GM19035 (cell line): ENCODE results near the gene RSRC1.
"Not testable (repeated sequence)": the region's sequence is repeated elsewhere in the genome, so short reads cannot be mapped to it uniquely, and the experiment has no call there.

Experiments
- ATAC-seq: cut with Tn5 transposase; IDR thresholded peaks from one replicate; pipeline ENCODE4 v1.9.1; 2021; ENCODE audit not compliant: unreplicated experiment

RSRC1 gene

GRCh38 chr3:158455406-158455805 lies 345.5 kb downstream of the RSRC1 start:
- ATAC-seq: no peak

DNA sequence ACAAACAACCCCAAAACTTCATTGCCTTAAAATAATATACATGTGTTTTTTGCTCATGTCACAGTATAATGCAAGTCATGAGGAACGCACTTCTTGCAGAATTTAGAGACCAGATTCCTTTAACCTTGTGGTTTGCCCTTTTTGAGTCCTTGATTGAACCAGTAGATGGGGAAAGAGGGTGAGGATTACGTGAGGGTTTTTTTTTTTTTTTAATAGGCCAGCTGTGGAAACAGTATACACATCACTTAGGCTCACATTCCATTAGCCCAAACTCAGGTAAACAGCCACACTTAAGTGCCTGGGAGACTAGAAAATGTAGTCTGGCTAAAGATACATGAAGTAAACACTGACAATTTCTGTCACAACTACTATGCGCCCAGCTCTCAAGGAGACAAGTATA lies 346.2 kb downstream of the RSRC1 start:
- ATAC-seq: no peak

DNA sequence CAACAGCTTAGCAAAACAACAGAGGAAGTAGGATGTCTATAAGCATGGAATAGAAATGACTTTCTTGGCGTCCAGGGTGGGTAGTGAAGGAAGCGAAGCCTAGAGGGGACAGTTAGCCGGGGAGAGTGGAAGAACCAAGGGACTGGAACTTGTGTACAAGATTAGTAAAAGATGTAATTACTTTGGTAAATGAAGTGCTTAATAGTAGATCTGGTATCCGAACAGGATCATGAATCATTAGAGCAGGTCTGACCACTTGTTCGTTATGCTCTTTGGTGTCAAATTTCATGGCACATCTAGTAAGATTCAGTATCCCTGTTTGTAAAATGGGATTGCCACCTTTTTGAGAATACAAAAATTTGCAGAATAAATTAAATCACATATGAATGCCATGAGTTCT lies 348.6 kb downstream of the RSRC1 start:
- ATAC-seq: no peak

DNA sequence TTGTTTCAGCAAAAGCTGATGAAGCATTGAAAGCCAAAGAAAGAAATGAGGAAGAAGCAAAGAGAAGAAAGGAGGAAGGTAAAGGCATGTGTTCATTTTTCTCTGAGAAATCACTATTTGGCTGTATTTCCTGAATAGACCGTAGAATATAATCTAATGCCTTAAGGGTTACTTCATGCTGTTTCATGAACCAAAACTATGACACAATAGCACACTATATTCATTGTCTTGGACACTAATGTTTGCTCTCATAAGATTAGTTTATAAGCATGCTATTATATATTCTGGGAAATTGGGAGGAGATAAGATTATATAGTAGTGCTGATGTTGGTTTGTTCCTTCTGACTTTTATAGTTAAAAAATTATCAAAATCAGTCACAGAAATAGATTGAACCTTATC lies 351.0 kb downstream of the RSRC1 start:
- no peak for ATAC-seq

- no peak for ATAC-seq
These were observed 353.7 kb downstream of the RSRC1 start for GRCh38 chr3:158463556-158463955.

DNA sequence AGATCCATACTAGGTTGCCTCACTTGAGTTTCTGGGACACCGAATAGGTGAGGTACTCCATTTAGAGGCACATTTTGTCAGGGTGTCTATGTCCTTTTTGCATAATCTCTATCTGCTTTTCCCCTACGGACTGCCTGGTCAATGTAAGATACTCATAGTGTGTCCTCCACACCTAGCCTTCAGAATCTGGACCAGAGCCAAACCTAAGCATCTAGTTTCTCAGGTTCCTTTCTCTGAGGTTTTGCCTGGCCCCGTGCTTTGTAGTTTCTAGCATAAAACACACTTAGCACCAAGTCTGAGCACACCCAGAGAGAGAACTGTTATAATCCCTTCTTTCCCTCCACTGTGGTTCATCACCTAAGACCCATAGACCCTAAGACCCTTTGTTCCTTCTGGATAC lies 355.2 kb downstream of the RSRC1 start:
- ATAC-seq: no peak

- no peak for ATAC-seq
These were observed 361.2 kb downstream of the RSRC1 start for GRCh38 chr3:158470944-158471638.

DNA sequence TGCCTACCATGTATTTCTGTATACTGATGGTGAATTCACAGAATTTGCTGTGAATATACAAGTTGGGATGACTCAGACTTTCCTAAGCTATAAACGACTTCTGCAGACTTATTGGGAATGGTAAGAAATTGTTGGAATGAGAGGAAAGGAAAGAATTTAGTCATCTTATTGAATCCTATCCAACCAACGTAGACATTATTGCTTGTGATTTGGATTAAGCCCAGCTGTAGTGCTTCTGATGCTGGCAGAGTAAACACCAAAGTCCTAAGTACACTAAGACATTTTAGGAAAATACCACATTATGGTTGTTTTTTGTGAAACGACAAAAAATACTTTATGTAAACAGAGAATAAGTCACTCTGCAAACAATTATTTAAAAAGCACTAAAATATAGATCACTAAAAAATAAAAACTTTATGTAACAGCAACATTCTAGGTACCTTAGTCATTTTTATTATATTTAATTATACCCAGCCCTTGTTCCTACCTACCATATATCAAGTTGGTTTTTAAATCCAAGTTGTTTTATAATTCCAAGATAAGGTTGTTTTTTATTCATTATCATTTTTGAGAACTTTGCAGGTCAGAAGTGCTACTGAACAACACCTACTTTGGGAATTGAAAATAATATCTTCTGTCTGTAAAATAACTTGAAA lies 361.9 kb downstream of the RSRC1 start:
- ATAC-seq: no peak

DNA sequence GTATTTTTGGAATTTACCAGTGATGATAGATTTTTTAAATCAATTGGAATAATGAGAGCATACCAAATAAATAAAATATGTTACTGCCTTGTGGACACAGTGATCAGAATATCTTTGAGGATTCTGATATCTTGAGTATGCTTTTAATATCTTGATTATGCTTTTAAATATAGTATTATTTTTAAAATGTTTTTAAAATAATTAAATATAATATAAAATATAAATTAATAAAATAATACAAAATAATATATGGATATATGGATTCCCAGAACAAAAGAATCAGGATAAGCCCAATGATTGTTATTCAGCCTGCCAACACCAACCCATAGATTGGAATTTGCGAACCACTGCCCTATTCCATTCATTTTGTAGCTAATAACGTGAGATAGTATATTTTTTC lies 369.2 kb downstream of the RSRC1 start:
- ATAC-seq: no peak

DNA sequence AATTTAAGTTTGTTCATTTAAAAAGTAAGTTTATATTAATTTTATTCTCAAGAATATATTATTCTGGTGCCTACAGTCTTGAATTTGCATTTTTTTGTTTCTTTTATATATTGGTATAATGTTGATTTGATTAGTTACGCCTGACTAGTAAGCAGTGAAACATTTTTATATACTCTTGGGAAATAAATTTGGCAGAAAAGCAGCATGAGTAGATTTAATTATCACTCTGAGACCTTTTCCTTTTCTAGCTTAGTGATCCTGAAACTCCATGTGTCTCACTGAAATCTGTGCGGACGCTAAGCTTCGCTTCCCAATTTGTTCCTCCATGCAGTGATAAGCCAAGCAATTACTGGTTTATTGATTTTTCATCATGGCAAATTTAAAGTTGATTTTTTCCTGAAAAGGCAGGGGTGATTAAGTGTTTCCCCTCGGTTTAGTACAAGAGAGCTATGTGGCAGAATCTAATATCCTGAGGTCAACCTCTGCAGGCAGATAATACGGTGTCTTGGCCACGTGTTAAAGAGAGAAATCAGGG lies 373.9 kb downstream of the RSRC1 start:
- no peak for ATAC-seq

- no peak for ATAC-seq
These were observed 376.3 kb downstream of the RSRC1 start for GRCh38 chr3:158486200-158486599.

DNA sequence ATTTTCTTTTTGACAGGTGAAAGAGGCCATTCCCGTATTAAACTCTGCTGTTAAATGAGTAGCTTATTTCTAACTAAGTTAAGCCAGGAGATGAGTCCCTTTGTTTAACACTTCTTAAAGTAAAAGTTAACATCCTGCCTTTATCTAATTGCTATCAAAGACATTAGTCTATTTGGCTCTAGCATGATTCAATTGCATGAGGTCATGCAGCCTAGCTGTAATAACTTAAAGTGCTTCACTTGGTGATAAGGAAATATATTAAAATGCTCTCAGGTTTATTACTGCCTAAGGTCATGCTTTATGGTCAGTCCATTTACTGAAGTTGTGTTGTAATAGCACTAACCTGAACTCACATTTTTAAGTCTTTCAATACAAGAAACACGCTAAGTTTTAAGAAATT lies 378.8 kb downstream of the RSRC1 start:
- ATAC-seq: no peak

DNA sequence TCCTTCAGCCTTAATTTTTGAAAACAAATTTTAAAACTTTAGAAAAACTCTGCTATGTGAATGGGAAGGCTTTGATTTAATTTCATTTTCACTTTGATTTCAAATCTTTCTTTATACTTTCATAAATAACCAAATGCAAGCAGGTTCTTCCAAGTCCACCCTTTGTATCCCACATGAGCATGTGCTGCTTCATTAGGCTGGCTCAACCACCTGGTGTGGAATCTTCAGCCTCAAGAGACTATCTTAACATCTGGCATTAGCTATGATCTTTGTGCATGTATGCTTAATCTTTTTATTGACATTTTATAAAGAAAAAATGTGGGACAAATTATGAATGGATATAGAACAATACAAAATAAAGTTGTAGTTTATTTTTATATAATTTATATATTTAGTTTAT lies 379.3 kb downstream of the RSRC1 start:
- ATAC-seq: no peak

GRCh38 chr3:158491968-158492367 lies 382.1 kb downstream of the RSRC1 start:
- ATAC-seq: no peak

GRCh38 chr3:158492685-158493084 lies 382.8 kb downstream of the RSRC1 start:
- ATAC-seq: no peak

DNA sequence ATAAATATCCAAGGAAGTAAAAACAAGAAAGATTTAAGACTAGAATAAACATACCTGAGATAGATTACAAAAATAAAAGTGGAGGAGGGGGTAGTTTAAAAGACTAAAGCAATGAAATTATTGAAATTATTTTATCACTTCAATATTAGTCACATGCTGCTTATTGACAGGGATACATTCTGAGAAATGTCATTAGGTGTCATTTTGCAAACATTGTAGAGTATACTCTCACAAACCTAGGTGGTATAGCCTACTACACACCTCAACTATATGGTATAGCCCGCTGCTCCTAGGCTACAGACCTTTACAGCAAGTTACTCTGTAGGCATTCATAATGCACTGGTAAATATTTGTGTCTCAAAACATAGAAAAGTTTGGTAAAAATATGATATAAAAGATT lies 384.0 kb downstream of the RSRC1 start:
- ATAC-seq: no peak

DNA sequence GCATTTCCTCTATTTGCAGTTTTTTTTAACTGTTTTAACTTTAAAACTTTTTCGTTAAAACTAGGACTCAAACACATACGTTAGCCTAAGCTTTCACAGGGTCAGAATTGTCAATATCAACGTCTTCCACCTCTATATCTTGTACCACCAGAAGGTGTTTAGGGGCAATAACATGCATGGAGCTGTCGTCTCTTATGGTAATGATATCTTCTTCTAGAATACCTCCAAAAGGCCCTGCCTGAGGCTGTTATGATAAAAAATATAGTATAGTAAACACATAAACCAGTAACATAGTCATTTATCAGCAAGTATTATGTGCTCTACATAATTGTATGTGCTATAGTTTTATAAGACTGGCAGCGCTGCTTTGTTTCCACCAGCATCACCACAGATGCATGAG lies 384.8 kb downstream of the RSRC1 start:
- ATAC-seq: no peak

DNA sequence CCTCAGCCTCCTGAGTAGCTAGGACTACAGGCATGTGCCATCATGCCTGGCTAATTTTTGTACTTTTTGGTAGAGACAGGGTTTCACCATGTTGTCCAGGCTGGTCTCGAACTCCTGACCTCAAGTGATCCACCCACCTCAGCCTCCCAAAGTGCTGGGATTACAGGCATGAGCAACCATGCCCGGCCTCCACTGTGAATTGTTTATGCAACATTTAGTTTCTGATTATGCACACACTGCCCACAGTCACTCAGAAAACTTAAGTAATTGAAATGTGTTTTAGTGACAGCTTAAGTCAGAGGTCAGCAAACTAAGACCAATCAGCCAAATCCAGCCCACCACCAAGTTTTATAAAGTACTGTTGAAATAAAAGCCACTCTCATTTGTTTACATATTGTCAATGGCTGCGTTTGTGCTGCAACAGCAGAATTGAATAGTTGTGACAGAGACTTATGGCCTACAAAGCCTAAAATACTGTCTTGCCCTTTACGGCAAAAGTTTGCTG lies 385.6 kb downstream of the RSRC1 start:
- ATAC-seq: not testable (repeated sequence)

GRCh38 chr3:158505117-158505516 lies 395.2 kb downstream of the RSRC1 start:
- ATAC-seq: no peak

- ATAC-seq: no peak
These were observed 396.6 kb downstream of the RSRC1 start for GRCh38 chr3:158506456-158506855.

GRCh38 chr3:158508481-158508880 lies 398.6 kb downstream of the RSRC1 start:
- no peak for ATAC-seq

GRCh38 chr3:158509891-158510290 lies 400.0 kb downstream of the RSRC1 start:
- ATAC-seq: no peak
